Neural progenitor cell (in vitro differentiated cells): ENCODE results near the gene CYB5A. TPM values are rescaled to one million over a fixed set of nuclear protein-coding genes. Genes with fewer than 3 reads are reported as not detected.

Source experiments
- DNase-seq: peaks from one replicate; pipeline ENCODE4 v3.0.0-alpha.2; 2016; ENCODE audit warnings: low spot score
- H2AFZ ChIP-seq: fragments of 200-600 bp; sonication (generic); replicated peaks from 2 replicates; pipeline ENCODE4 v1.6.1; 2016; ENCODE audit warnings: antibody characterized with exemption
- H3F3A ChIP-seq: fragments of 200-600 bp; sonication (generic); 2 replicates; pipeline ENCODE4 v1.6.1; 2016; ENCODE audit warnings: antibody characterized with exemption, low read depth
- H3K27ac ChIP-seq: fragments of 200-600 bp; sonication (generic); 2 replicates; pipeline ENCODE4 v1.5.1; 2016; ENCODE audit warnings: mild to moderate bottlenecking
- H3K27me3 ChIP-seq: fragments of 200-600 bp; sonication (generic); 2 replicates; pipeline ENCODE4 v1.6.1; 2016; ENCODE audit warnings: mild to moderate bottlenecking, moderate library complexity
- H3K36me3 ChIP-seq: fragments of 200-600 bp; sonication (generic); 2 replicates; pipeline ENCODE4 v1.5.1; 2016
- H3K4me1 ChIP-seq: fragments of 200-600 bp; sonication (generic); 2 replicates; pipeline ENCODE4 v1.6.1; 2016; ENCODE audit warnings: mixed run types
- H3K4me2 ChIP-seq: fragments of 200-600 bp; sonication (generic); 2 replicates; pipeline ENCODE4 v1.6.1; 2016
- H3K4me3 ChIP-seq: fragments of 200-600 bp; sonication (generic); 2 replicates; pipeline ENCODE4 v1.5.1; 2016
- H3K79me2 ChIP-seq: fragments of 200-600 bp; sonication (generic); 2 replicates; pipeline ENCODE4 v1.6.1; 2016; ENCODE audit warnings: low read depth
- H3K9ac ChIP-seq: fragments of 200-600 bp; sonication (generic); 2 replicates; pipeline ENCODE4 v1.6.1; 2016
- H3K9me3 ChIP-seq: fragments of 200-600 bp; sonication (generic); 2 replicates; pipeline ENCODE4 v1.5.1; 2016; ENCODE audit warnings: low read depth
- H4K20me1 ChIP-seq: fragments of 200-600 bp; sonication (generic); 2 replicates; pipeline ENCODE4 v1.6.1; 2016; ENCODE audit warnings: low read depth
- H3K27ac Mint-ChIP-seq: 3 replicates; pipeline ENCODE4 v1.8.0; 2021; ENCODE audit warnings: mixed read lengths
- H3K27me3 Mint-ChIP-seq: 2 replicates; pipeline ENCODE4 v1.8.0; 2022; ENCODE audit warnings: low read depth, mild to moderate bottlenecking, inconsistent platforms, moderate library complexity, mixed read lengths; ENCODE audit not compliant: insufficient read depth
- H3K36me3 Mint-ChIP-seq: 3 replicates; pipeline ENCODE4 v1.8.0; 2021; ENCODE audit warnings: mixed read lengths
- H3K4me1 Mint-ChIP-seq: 3 replicates; pipeline ENCODE4 v1.8.0; 2021; ENCODE audit warnings: mixed read lengths
- H3K4me3 Mint-ChIP-seq: 3 replicates; pipeline ENCODE4 v1.8.0; 2021; ENCODE audit warnings: mild to moderate bottlenecking, moderate library complexity, mixed read lengths
- H3K9me3 Mint-ChIP-seq: 3 replicates; pipeline ENCODE4 v1.8.0; 2020; ENCODE audit warnings: mixed read lengths
- CTCF ChIP-seq: fragments of 200-600 bp; sonication (generic); IDR thresholded peaks from 2 replicates; pipeline ENCODE4 v1.5.1; 2017; ENCODE audit warnings: antibody characterized with exemption, mild to moderate bottlenecking
- EZH2 ChIP-seq: fragments of 200-600 bp; sonication (generic); IDR thresholded peaks from 2 replicates; pipeline ENCODE4 v1.6.1; 2017; ENCODE audit warnings: antibody characterized with exemption, mild to moderate bottlenecking, moderate library complexity
- EZH2phosphoT487 ChIP-seq: fragments of 200-600 bp; sonication (generic); IDR thresholded peaks from 2 replicates; pipeline ENCODE4 v1.6.1; 2017; ENCODE audit warnings: antibody characterized with exemption
- total RNA-seq: library from RNA; depleted of rRNA; stranded (reverse); fragments of >200 nt; gene quantifications from 2 replicates; pipeline ENCODE4 v1.2.3, GENCODE V29; 2015; ENCODE audit warnings: low replicate concordance

Gene CYB5A
- total RNA-seq, 1 donor from 2014 or later = 33.7 TPM

DNA sequence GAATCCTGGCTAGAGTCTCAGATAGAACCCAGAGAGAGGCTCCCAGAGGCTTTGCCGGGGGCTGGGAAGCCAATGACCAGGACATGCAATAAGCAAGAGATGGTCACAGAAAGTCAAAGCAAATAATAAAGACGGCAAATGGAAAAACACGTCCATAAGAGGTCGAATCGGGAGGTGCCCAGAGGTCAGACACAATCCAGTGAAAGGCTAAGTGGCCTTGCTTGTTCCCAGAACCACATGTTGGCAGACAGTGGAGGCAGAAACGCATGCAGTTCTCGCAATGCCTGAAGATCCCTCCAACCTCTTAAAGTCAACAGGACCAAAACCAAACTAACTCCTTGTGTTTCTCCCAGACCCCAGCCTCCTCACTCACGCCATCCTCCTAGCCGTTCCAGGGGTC, 3.0 kb downstream of the CYB5A start:
- Histone ChIP-seq H3K79me2 (no peaks in the 10 kb centered on the region), H3K27me3 (peaks cover 22% of the 10 kb centered on the region), H3K4me1 (peaks cover 15% of the 10 kb centered on the region), H3K9me3 (peaks cover 5% of the 10 kb centered on the region), H3K36me3 (no peaks in the 10 kb centered on the region), H3K27ac (no peak overlapping the region), H3F3A (peaks cover 14% of the 10 kb centered on the region), H3K4me3 (no peak overlapping the region), H3K4me2 (no peak overlapping the region), H4K20me1 (no peaks in the 10 kb centered on the region), H2AFZ (no peak overlapping the region), H3K9ac (no peak overlapping the region)
- Mint-ChIP-seq H3K4me3 (no peak overlapping the region), H3K27ac (no peak overlapping the region), H3K36me3 (peaks cover 1% of the 10 kb centered on the region), H3K27me3 (peaks cover 7% of the 10 kb centered on the region), H3K4me1 (peaks cover 20% of the 10 kb centered on the region), H3K9me3 (peaks cover 2% of the 10 kb centered on the region)
- TF ChIP-seq CTCF (no peak), EZH2phosphoT487 (no peak), EZH2 (no peak)
- no peak for DNase-seq

DNA sequence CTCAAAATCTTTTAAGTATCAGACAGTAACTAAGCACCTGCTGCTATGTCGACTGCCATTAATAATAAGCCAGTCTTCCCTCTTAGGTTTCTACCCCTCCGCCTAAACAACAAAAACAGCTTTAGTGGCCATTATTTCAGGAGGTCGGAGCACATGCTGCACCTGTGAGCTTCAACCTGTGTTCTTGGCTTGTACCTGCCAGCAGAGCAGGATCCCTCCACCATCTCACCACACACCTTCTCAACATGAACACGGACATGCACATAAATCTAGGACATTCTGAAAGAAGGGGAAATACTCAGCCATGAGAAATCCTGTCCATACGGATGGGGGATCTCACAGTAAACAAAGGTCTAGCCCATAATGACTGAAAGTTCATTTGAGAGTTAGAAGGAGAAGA, 3.7 kb downstream of the CYB5A start:
- no peaks in the 10 kb centered on the region for H3K36me3 ChIP-seq
- H3K4me2 ChIP-seq = no peak overlapping the region
- H3K4me3 ChIP-seq = no peak overlapping the region
- Mint-ChIP-seq H3K9me3 (peaks cover 2% of the 10 kb centered on the region), H3K4me3 (no peak overlapping the region), H3K27ac (no peak overlapping the region), H3K36me3 (peaks cover 1% of the 10 kb centered on the region), H3K27me3 (peaks cover 7% of the 10 kb centered on the region), H3K4me1 (peaks cover 26% of the 10 kb centered on the region)
- H3K9me3 ChIP-seq = peaks cover 4% of the 10 kb centered on the region
- no peak overlapping the region for H3K27ac ChIP-seq
- peaks cover 22% of the 10 kb centered on the region for H3K4me1 ChIP-seq
- H4K20me1 ChIP-seq = no peaks in the 10 kb centered on the region
- no peak for DNase-seq
- TF ChIP-seq EZH2phosphoT487 = no peak
- no peak for TF ChIP-seq CTCF
- TF ChIP-seq EZH2 = no peak
- H3K27me3 ChIP-seq = peaks cover 21% of the 10 kb centered on the region
- no peaks in the 10 kb centered on the region for H3K79me2 ChIP-seq
- H3F3A ChIP-seq = peaks cover 14% of the 10 kb centered on the region
- no peak overlapping the region for H2AFZ ChIP-seq
- no peak overlapping the region for H3K9ac ChIP-seq

DNA sequence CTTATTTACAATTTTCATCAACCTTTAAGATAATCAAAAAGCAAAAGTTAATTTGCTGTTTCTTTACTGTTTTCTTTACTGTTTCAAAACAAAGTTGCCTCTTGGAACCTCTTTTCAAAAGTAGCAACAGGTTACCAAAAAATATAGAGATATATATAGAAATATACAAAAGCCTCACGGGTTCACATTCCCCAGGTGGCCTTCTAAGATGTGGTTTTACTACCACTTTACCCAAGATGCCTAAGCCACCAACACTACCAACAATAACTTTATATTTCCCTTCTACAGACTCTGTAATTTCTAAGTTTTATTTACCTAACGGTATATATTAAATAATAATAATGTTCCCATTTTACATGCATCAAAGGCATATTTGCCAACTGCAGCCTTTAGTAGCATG, 4.9 kb downstream of the CYB5A start:
- no peak overlapping the region for H3K4me3 Mint-ChIP-seq
- H3K27ac ChIP-seq = no peak overlapping the region
- no peaks in the 10 kb centered on the region for H3K79me2 ChIP-seq
- H3K27me3 Mint-ChIP-seq = peaks cover 12% of the 10 kb centered on the region
- peaks cover 18% of the 10 kb centered on the region for H3F3A ChIP-seq
- peaks cover 34% of the 10 kb centered on the region for H3K4me1 ChIP-seq
- H3K27me3 ChIP-seq = peaks cover 15% of the 10 kb centered on the region
- H3K36me3 ChIP-seq = no peaks in the 10 kb centered on the region
- no peak overlapping the region for H3K4me3 ChIP-seq
- H4K20me1 ChIP-seq = no peaks in the 10 kb centered on the region
- H3K9me3 ChIP-seq = no peaks in the 10 kb centered on the region
- H2AFZ ChIP-seq = no peak overlapping the region
- H3K27ac Mint-ChIP-seq = no peak overlapping the region
- TF ChIP-seq EZH2 (no peak), CTCF (no peak), EZH2phosphoT487 (no peak)
- H3K4me1 Mint-ChIP-seq = peaks cover 32% of the 10 kb centered on the region
- H3K9ac ChIP-seq = no peak overlapping the region
- H3K9me3 Mint-ChIP-seq = peaks cover 2% of the 10 kb centered on the region
- peaks cover 1% of the 10 kb centered on the region for H3K36me3 Mint-ChIP-seq
- DNase-seq = no peak
- no peak overlapping the region for H3K4me2 ChIP-seq
